Neural crest cell (in vitro differentiated cells): ENCODE data around the gene CHN2. TPM values are rescaled to one million over a fixed set of nuclear protein-coding genes. Genes with fewer than 3 reads are reported as not detected.

Experiments
- DNase-seq: peaks from one replicate; pipeline ENCODE4 v3.0.0; 2021; ENCODE audit warnings: low read depth, mixed read lengths, low spot score
- H3K27ac Mint-ChIP-seq: one replicate; pipeline ENCODE4 v1.8.0; 2021; ENCODE audit warnings: mild to moderate bottlenecking, mixed read lengths; ENCODE audit not compliant: unreplicated experiment
- H3K27me3 Mint-ChIP-seq: 2 replicates; pipeline ENCODE4 v1.8.0; 2021; ENCODE audit warnings: low read depth, mild to moderate bottlenecking, mixed read lengths
- H3K36me3 Mint-ChIP-seq: 2 replicates; pipeline ENCODE4 v1.8.0; 2021; ENCODE audit warnings: low read depth, mild to moderate bottlenecking, mixed read lengths
- H3K4me1 Mint-ChIP-seq: 2 replicates; pipeline ENCODE4 v1.8.0; 2021; ENCODE audit warnings: mixed read lengths
- H3K4me3 Mint-ChIP-seq: one replicate; pipeline ENCODE4 v1.8.0; 2021; ENCODE audit warnings: mild to moderate bottlenecking, mixed read lengths
- H3K9me3 Mint-ChIP-seq: 2 replicates; pipeline ENCODE4 v1.8.0; 2021; ENCODE audit warnings: mixed read lengths
- total RNA-seq: library from RNA; stranded (reverse); gene quantifications from 2 replicates; pipeline ENCODE4 v1.2.1, GENCODE V29; 2021
- TF ChIP-seq, protein P1 (sequence below): fragments of 200-600 bp; sonication (generic); conservative IDR thresholded peaks from 2 replicates; pipeline ENCODE4 v1.5.0; 2021; ENCODE audit warnings: antibody characterized with exemption, mild to moderate bottlenecking

CHN2 gene
- total RNA-seq, 1 donor from 2014 or later: 15.4 TPM

DNA sequence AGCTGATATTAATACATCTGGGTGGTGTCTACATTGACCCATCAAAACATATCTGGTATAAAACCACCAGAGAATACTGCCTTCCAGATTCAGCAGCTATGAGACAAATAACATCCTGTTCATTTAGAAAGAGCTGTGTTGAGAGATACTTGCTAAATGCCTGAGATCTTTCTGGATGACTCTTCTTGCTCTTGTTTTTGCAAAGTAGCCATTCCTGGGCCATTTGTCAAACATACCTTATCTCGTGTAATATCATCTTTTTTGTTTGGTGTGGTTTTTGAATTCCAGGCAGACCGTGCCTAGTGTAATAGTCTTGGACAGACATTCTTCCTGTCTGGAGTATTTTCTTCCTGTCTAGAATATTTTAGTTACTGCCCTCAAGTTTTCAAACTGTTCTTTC, 294.4 kb downstream of the CHN2 start:
- DNase-seq: no peak
- Mint-ChIP-seq H3K27ac (peak overlapping the region; percentile 60), H3K4me3 (no peak overlapping the region), H3K36me3 (no peaks in the 10 kb centered on the region), H3K4me1 (peaks cover 36% of the 10 kb centered on the region), H3K27me3 (peaks cover 3% of the 10 kb centered on the region), H3K9me3 (no peaks in the 10 kb centered on the region)
- TF ChIP-seq, protein P1, sequence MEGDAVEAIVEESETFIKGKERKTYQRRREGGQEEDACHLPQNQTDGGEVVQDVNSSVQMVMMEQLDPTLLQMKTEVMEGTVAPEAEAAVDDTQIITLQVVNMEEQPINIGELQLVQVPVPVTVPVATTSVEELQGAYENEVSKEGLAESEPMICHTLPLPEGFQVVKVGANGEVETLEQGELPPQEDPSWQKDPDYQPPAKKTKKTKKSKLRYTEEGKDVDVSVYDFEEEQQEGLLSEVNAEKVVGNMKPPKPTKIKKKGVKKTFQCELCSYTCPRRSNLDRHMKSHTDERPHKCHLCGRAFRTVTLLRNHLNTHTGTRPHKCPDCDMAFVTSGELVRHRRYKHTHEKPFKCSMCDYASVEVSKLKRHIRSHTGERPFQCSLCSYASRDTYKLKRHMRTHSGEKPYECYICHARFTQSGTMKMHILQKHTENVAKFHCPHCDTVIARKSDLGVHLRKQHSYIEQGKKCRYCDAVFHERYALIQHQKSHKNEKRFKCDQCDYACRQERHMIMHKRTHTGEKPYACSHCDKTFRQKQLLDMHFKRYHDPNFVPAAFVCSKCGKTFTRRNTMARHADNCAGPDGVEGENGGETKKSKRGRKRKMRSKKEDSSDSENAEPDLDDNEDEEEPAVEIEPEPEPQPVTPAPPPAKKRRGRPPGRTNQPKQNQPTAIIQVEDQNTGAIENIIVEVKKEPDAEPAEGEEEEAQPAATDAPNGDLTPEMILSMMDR: no peak

DNA sequence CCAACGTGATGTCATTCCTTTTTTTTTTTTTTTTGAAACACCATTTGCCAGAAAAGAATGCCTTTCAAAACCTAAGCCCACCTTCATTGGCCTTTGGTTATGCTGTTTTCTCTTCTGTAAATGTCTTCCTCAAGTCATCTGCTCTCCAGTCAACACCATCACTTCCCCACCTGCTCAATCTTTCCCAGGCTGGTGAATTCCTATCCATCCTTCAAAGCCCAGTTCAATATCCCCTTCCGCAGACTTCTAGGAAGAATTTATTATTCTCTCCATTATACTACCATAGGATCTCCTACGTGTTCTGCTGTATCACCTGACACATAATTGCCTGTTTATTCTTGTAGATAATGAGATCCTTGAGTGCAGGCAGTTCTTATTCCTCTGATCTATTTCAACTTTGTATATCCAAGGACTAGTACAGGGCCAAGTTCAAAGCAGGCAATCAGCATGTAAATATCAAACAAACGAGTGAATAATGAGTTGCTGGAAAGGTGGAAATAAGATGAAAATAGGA, 295.6 kb downstream of the CHN2 start:
- no peaks in the 10 kb centered on the region for H3K9me3 Mint-ChIP-seq
- TF ChIP-seq, protein P1: no peak
- DNase-seq: no peak
- peaks cover 3% of the 10 kb centered on the region for H3K27me3 Mint-ChIP-seq
- H3K27ac Mint-ChIP-seq: no peak overlapping the region
- no peak overlapping the region for H3K4me3 Mint-ChIP-seq
- no peaks in the 10 kb centered on the region for H3K36me3 Mint-ChIP-seq
- H3K4me1 Mint-ChIP-seq: peaks cover 26% of the 10 kb centered on the region

GRCh38 chr7:29494350-29494749, 299.8 kb downstream of the CHN2 start:
- no peak overlapping the region for H3K27ac Mint-ChIP-seq

GRCh38 chr7:29495653-29496052, 301.1 kb downstream of the CHN2 start:
- no peak for DNase-seq
- Mint-ChIP-seq H3K4me1 (peaks cover 3% of the 10 kb centered on the region), H3K9me3 (no peaks in the 10 kb centered on the region), H3K4me3 (no peak overlapping the region), H3K36me3 (no peaks in the 10 kb centered on the region), H3K27ac (no peak overlapping the region), H3K27me3 (no peaks in the 10 kb centered on the region)
- TF ChIP-seq, protein P1: no peak

More at GRCh38 chr7:29494350-29494749, 299.8 kb downstream of the CHN2 start:
- Mint-ChIP-seq H3K27me3 (no peaks in the 10 kb centered on the region), H3K4me3 (no peak overlapping the region), H3K36me3 (no peaks in the 10 kb centered on the region), H3K4me1 (peaks cover 4% of the 10 kb centered on the region), H3K9me3 (no peaks in the 10 kb centered on the region)
- DNase-seq: no peak
- TF ChIP-seq, protein P1: no peak

DNA sequence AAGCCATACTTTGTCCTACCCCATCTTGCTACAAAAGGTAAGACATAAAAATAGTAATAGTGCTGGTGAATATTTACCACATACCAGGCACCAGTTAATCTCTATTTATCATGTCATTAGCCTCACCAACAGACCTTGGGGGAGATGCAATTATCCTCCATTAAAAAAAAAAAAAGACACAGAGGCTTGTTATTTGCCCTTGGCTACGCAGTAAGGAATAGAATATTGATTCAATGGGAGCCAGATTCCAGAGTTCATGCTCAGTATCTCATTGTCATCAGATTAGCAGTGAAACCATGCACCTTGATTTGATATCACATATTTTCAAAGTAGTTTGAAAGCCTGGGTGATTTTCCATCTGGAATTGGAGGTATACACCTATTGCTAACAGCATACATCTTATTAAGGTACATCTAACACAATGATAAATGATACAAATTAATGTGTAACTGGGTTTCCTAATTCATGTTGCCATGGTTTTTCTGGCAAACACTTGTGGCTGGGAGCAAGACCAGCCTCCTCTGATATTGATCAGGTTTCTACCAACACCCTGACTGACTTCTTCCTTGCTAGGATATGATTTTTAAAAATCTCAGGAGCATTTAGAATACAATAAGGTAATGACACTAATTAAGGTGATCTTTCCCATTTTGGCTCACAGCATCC, 301.9 kb downstream of the CHN2 start:
- Mint-ChIP-seq H3K4me1 (peaks cover 3% of the 10 kb centered on the region), H3K36me3 (no peaks in the 10 kb centered on the region), H3K27me3 (no peaks in the 10 kb centered on the region), H3K27ac (no peak overlapping the region), H3K9me3 (no peaks in the 10 kb centered on the region), H3K4me3 (no peak overlapping the region)
- DNase-seq: no peak
- TF ChIP-seq, protein P1: no peak
